ENCODE data around the gene MST1R.

GRCh38 chr3:49911611-49912010 lies 7.9 kb upstream of the MST1R start:
- TF ChIP-seq EZH2 (IDR thresholded peaks at IDR 0.05; ENCODE audit: low read depth, unreplicated experiment) = no peak
- TF ChIP-seq POLR2AphosphoS5 (IDR thresholded peaks at IDR 0.05; ENCODE audit: low read depth) = no peak
- TF ChIP-seq CTCF (conservative IDR thresholded peaks at IDR 0.05; ENCODE audit: low read depth in 2 of 2) = no peak
- no peak for TF ChIP-seq EZH2phosphoT487 (IDR thresholded peaks at IDR 0.05; ENCODE audit: unreplicated experiment)
- no peak for TF ChIP-seq CREB1 (CRISPR knock-in tag; IDR thresholded peaks at IDR 0.05; ENCODE audit: low read depth)
- TF ChIP-seq REST (IDR thresholded peaks at IDR 0.05; ENCODE audit: unreplicated experiment) = no peak
- no peak for TF ChIP-seq ZNF114 (CRISPR knock-in tag; IDR thresholded peaks at IDR 0.05)
- TF ChIP-seq JUNB (IDR thresholded peaks at IDR 0.05; ENCODE audit: unreplicated experiment) = no peak
- TF ChIP-seq ZNF462 (CRISPR knock-in tag; IDR thresholded peaks at IDR 0.05) = no peak
- TF ChIP-seq ETS1 (IDR thresholded peaks at IDR 0.05) = no peak
